GM23248 (cell line): ENCODE results near the gene BCORL1.

ENCODE experiments used
- EZH2 ChIP-seq: fragments of 200-600 bp; sonication (generic); IDR thresholded peaks from 2 replicates; pipeline ENCODE4 v1.6.1; 2018; ENCODE audit warnings: antibody characterized with exemption, mild to moderate bottlenecking; ENCODE audit not compliant: insufficient read depth, poor library complexity, severe bottlenecking
- EZH2phosphoT487 ChIP-seq: fragments of 200-600 bp; sonication (generic); IDR thresholded peaks from 2 replicates; pipeline ENCODE4 v1.6.1; 2018; ENCODE audit warnings: antibody characterized with exemption, moderate library complexity, mild to moderate bottlenecking, low read depth; ENCODE audit not compliant: insufficient read depth

DNA sequence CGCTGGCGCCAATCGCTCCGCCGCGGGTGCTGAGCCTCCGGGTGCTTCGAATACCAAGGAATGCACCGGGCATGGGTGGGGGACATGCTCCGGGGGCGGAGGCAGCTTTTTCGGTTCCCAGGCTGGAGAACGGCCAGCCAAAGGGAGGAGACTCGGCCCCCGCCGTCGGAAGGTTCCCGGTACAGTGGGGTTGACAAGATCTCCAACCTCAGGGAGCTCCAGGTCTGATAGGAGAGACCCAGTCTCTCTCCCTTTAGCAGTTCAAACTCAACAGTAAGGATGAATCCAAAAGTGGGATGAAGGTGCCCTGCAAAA, 29.1 kb upstream of the BCORL1 start:
- TF ChIP-seq EZH2 (no peak), EZH2phosphoT487 (no peak)
